Right lobe of liver (tissue), 6 donors: ENCODE data around the gene UBTD2. TPM values are rescaled to one million over a fixed set of nuclear protein-coding genes. Genes with fewer than 3 reads are reported as not detected.

Source experiments
- ATAC-seq, 4 donors: fragments of 200-7000 bp; cut with Tn5 transposase; one replicate each; pipeline ENCODE4 v1.9.1; 2020; ENCODE audit warnings: mild to moderate bottlenecking in 4 of 4, moderate library complexity in 4 of 4
- DNase-seq, 3 donors: peaks; one replicate each; pipeline ENCODE4 v3.0.0-alpha.2; 2020
- H3K27ac ChIP-seq, 3 donors: fragments of 200-600 bp; one replicate each; pipeline ENCODE4 v1.8.0; 2022
- H3K27me3 ChIP-seq, 2 donors: fragments of 200-600 bp; one replicate each; pipeline ENCODE4 v1.8.0; 2022
- H3K36me3 ChIP-seq, 4 donors: fragments of 200-600 bp; sonication (generic) in 1 of 4; one replicate each; pipeline versions ENCODE4 v1.5.1 to v1.8.0; 2017 to 2022; ENCODE audit warnings: control low read depth in 1 of 4
- H3K4me1 ChIP-seq, 4 donors: fragments of 200-600 bp; sonication (generic) in 1 of 4; one replicate each; pipeline versions ENCODE4 v1.5.1 to v1.8.0; 2017 to 2022; ENCODE audit warnings: control low read depth in 1 of 4
- H3K4me3 ChIP-seq, 3 donors: fragments of 200-600 bp; one replicate each; pipeline ENCODE4 v1.8.0; 2022
- H3K9me3 ChIP-seq, 4 donors: fragments of 200-600 bp; sonication (generic) in 1 of 4; one replicate each; pipeline versions ENCODE4 v1.5.1 to v1.8.0; 2017 to 2022; ENCODE audit warnings: control low read depth in 1 of 4
- CTCF ChIP-seq, 4 donors: fragments of 200-600 bp in 3 of 4; fragments of 450-650 bp in 1 of 4; IDR thresholded peaks; one replicate each; pipeline versions ENCODE4 v1.5.1 to v1.8.0; 2016 to 2022; ENCODE audit warnings: antibody characterized with exemption in 4 of 4, mild to moderate bottlenecking in 2 of 4
- POLR2A ChIP-seq: fragments of 450-650 bp; IDR thresholded peaks from one replicate; pipeline ENCODE4 v1.6.1; 2017; ENCODE audit warnings: antibody characterized with exemption, mild to moderate bottlenecking
- WGBS: methylation state at CpG from one replicate; pipeline ENCODE4 v1.1.6; 2018; ENCODE audit warnings: low coverage, low lambda C conversion rate; ENCODE audit not compliant: insufficient coverage; ENCODE audit errors: missing lambda C conversion rate; 5-methylcytosine and 5-hydroxymethylcytosine counted together
- intact Hi-C, 2 donors: fragments of 100-400 bp; cut with DNase I; formaldehyde crosslinking; loops; one replicate each; pipeline versions ENCODE4 v1.11.2 to v1.14.1; 2022
- total RNA-seq, 6 experiments: library from RNA; depleted of rRNA in 2 of 6; stranded (reverse); fragments of >200 nt in 2 of 6; fragmentation: NEBNext Ultra II Directional in 3 of 6; extraction: Animal tissue kit (Norgen Biotek cat#: 25700) in 3 of 6; gene quantifications; one replicate each; pipeline versions ENCODE4 v1.1.0 to v1.2.4, GENCODE V29; 2016 to 2023
- donor health status: DM: no; HTN: yes; CAD: no.
- donor health status: DM: no; HTN: no; CAD: no.
- donor health status: DM: no; HTN: no; CAD: no.
- donor health status: DM: no; HTN: yes; CAD: no.
- donor health status: DM: no; HTN: yes; CAD: no.

Gene UBTD2
- total RNA-seq, 6 experiments from 2014 or later = 6.7 to 11.7 (median 9.2) TPM

- H3K4me3 ChIP-seq = no peak overlapping the region
- H3K36me3 ChIP-seq = no peaks in the 10 kb centered on the region
- H3K27me3 ChIP-seq = no peaks in the 10 kb centered on the region
- intact Hi-C loops = no loop called here
- ATAC-seq (no peak), DNase-seq (no peak)
- no peak overlapping the region for H3K27ac ChIP-seq
- no peaks in the 10 kb centered on the region for H3K4me1 ChIP-seq
- TF ChIP-seq POLR2A = no peak
- TF ChIP-seq CTCF (IDR thresholded peaks at IDR 0.05) = no peak
- WGBS = 83% methylated on average over 7 of the region's 8 CpGs
- no peaks in the 10 kb centered on the region for H3K9me3 ChIP-seq
Measured at GRCh38 chr5:172171118-172171517, 112.4 kb downstream of the UBTD2 start.

- WGBS = 43% methylated on average over 5 of the region's 9 CpGs
- Histone ChIP-seq H3K27ac (no peak overlapping the region), H3K4me3 (no peak overlapping the region), H3K27me3 (no peaks in the 10 kb centered on the region), H3K9me3 (no peaks in the 10 kb centered on the region), H3K36me3 (no peaks in the 10 kb centered on the region), H3K4me1 (peaks cover 0 to 3% (median 0%) of the 10 kb centered on the region in 4 donors)
- ATAC-seq (no peak), DNase-seq (no peak)
- intact Hi-C loops = no loop called here
- TF ChIP-seq CTCF (IDR thresholded peaks at IDR 0.05) (no peak), POLR2A (no peak)
Measured at GRCh38 chr5:172170251-172170701, 113.3 kb downstream of the UBTD2 start.

- TF ChIP-seq POLR2A (no peak), CTCF (IDR thresholded peaks at IDR 0.05) (no peak)
- no peaks in the 10 kb centered on the region for H3K9me3 ChIP-seq
- no peaks in the 10 kb centered on the region for H3K27me3 ChIP-seq
- H3K27ac ChIP-seq = no peak overlapping the region
- no peaks in the 10 kb centered on the region for H3K36me3 ChIP-seq
- no peak for ATAC-seq
- no peak overlapping the region for H3K4me3 ChIP-seq
- peaks cover 0 to 14% (median 0%) of the 10 kb centered on the region in 4 donors for H3K4me1 ChIP-seq
- no peak for DNase-seq
- 100% methylated on average over 2 of the region's 2 CpGs for WGBS
- intact Hi-C loops = no loop called here
Measured at GRCh38 chr5:172169216-172169615, 114.3 kb downstream of the UBTD2 start.

GRCh38 chr5:172168311-172168710, 115.3 kb downstream of the UBTD2 start:
- peaks cover 0 to 20% (median 0%) of the 10 kb centered on the region in 4 donors for H3K4me1 ChIP-seq
- H3K27me3 ChIP-seq = no peaks in the 10 kb centered on the region
- H3K27ac ChIP-seq = no peak overlapping the region
- no peaks in the 10 kb centered on the region for H3K36me3 ChIP-seq
- intact Hi-C loops = no loop called here
- TF ChIP-seq CTCF (IDR thresholded peaks at IDR 0.05) (no peak), POLR2A (no peak)
- H3K9me3 ChIP-seq = no peaks in the 10 kb centered on the region
- ATAC-seq = no peak
- H3K4me3 ChIP-seq = no peak overlapping the region
- no peak for DNase-seq
- 73% methylated on average over 3 of the region's 8 CpGs for WGBS

- no peak overlapping the region for H3K27ac ChIP-seq
- no peak overlapping the region for H3K4me3 ChIP-seq
- no peak for TF ChIP-seq POLR2A
- TF ChIP-seq CTCF (IDR thresholded peaks at IDR 0.05) = no peak
- H3K9me3 ChIP-seq = no peaks in the 10 kb centered on the region
- no peak for ATAC-seq
- 87% methylated on average over 3 of the region's 7 CpGs for WGBS
- no peaks in the 10 kb centered on the region for H3K36me3 ChIP-seq
- no peaks in the 10 kb centered on the region for H3K27me3 ChIP-seq
- intact Hi-C loops = no loop called here
- DNase-seq = no peak
- H3K4me1 ChIP-seq = peaks cover 0 to 20% (median 0%) of the 10 kb centered on the region in 4 donors
Measured at GRCh38 chr5:172167895-172168294, 115.7 kb downstream of the UBTD2 start.
